ENCODE results near the gene PHAF1.

The PHAF1 gene

GRCh38 chr16:67155295-67156142 is 45.8 kb downstream of the PHAF1 start:
- no peak overlapping the region for H3K27ac ChIP-seq (ENCODE audit: low read depth, low read length, severe bottlenecking)
- H3K4me3 ChIP-seq (ENCODE audit: extremely low read depth, insufficient read depth, low read length, poor library complexity, severe bottlenecking), result no peak overlapping the region

GRCh38 chr16:67156143-67156844 is 46.6 kb downstream of the PHAF1 start:
- 52 to 57% methylated on average over 13 to 14 of the region's 15 CpGs for WGBS, 2 experiments (ENCODE audit: insufficient coverage in 2 of 2)
- H3K4me1 ChIP-seq (ENCODE audit: control insufficient read depth, insufficient read depth, low read length, poor library complexity, severe bottlenecking), result peaks cover 10% of the 10 kb centered on the region
- no peaks in the 10 kb centered on the region for H3K9me3 ChIP-seq (ENCODE audit: control insufficient read depth, low read length)
- no peak overlapping the region for H3K4me3 ChIP-seq (ENCODE audit: extremely low read depth, insufficient read depth, low read length, poor library complexity, severe bottlenecking)
- H3K27ac ChIP-seq (ENCODE audit: low read depth, low read length, severe bottlenecking), result no peak overlapping the region
- no peaks in the 10 kb centered on the region for H3K36me3 ChIP-seq (ENCODE audit: control insufficient read depth, insufficient read depth, low read length)

More at GRCh38 chr16:67155295-67156142, 45.8 kb downstream of the PHAF1 start:
- peaks cover 5% of the 10 kb centered on the region for H3K4me1 ChIP-seq (ENCODE audit: control insufficient read depth, insufficient read depth, low read length, poor library complexity, severe bottlenecking)
- no peaks in the 10 kb centered on the region for H3K36me3 ChIP-seq (ENCODE audit: control insufficient read depth, insufficient read depth, low read length)
- no peaks in the 10 kb centered on the region for H3K9me3 ChIP-seq (ENCODE audit: control insufficient read depth, low read length)
- 5% methylated on average over 55 to 68 of the region's 74 CpGs for WGBS, 2 experiments (ENCODE audit: insufficient coverage in 2 of 2)

GRCh38 chr16:67157106-67157748 is 47.5 kb downstream of the PHAF1 start:
- no peak overlapping the region for H3K27ac ChIP-seq (ENCODE audit: low read depth, low read length, severe bottlenecking)
- 49 to 64% methylated on average over 4 to 5 of the region's 7 CpGs for WGBS, 2 experiments (ENCODE audit: insufficient coverage in 2 of 2)
- H3K36me3 ChIP-seq (ENCODE audit: control insufficient read depth, insufficient read depth, low read length), result no peaks in the 10 kb centered on the region
- H3K4me1 ChIP-seq (ENCODE audit: control insufficient read depth, insufficient read depth, low read length, poor library complexity, severe bottlenecking), result peaks cover 11% of the 10 kb centered on the region
- H3K4me3 ChIP-seq (ENCODE audit: extremely low read depth, insufficient read depth, low read length, poor library complexity, severe bottlenecking), result no peak overlapping the region
- no peaks in the 10 kb centered on the region for H3K9me3 ChIP-seq (ENCODE audit: control insufficient read depth, low read length)

- Histone ChIP-seq H3K9me3 (ENCODE audit: control insufficient read depth, low read length) (no peaks in the 10 kb centered on the region), H3K27ac (ENCODE audit: low read depth, low read length, severe bottlenecking) (no peak overlapping the region), H3K36me3 (ENCODE audit: control insufficient read depth, insufficient read depth, low read length) (no peaks in the 10 kb centered on the region), H3K4me3 (ENCODE audit: extremely low read depth, insufficient read depth, low read length, poor library complexity, severe bottlenecking) (no peak overlapping the region), H3K4me1 (ENCODE audit: control insufficient read depth, insufficient read depth, low read length, poor library complexity, severe bottlenecking) (peaks cover 11% of the 10 kb centered on the region)
- WGBS, 2 experiments (ENCODE audit: insufficient coverage in 2 of 2), result 52 to 71% methylated on average over 3 of the region's 7 CpGs
These were observed 48.3 kb downstream of the PHAF1 start for GRCh38 chr16:67157892-67158635.

- WGBS, 2 experiments (ENCODE audit: insufficient coverage in 2 of 2), result 3% methylated on average over 24 to 30 of the region's 34 CpGs
- Histone ChIP-seq H3K9me3 (ENCODE audit: control insufficient read depth, low read length) (no peaks in the 10 kb centered on the region), H3K27ac (ENCODE audit: low read depth, low read length, severe bottlenecking) (no peak overlapping the region), H3K36me3 (ENCODE audit: control insufficient read depth, insufficient read depth, low read length) (no peaks in the 10 kb centered on the region), H3K4me1 (ENCODE audit: control insufficient read depth, insufficient read depth, low read length, poor library complexity, severe bottlenecking) (peaks cover 16% of the 10 kb centered on the region), H3K4me3 (ENCODE audit: extremely low read depth, insufficient read depth, low read length, poor library complexity, severe bottlenecking) (peak overlapping the region; percentile 68)
These were observed 49.2 kb downstream of the PHAF1 start for GRCh38 chr16:67158637-67159600.

- 22 to 23% methylated on average over 22 of the region's 25 CpGs for WGBS, 2 experiments (ENCODE audit: insufficient coverage in 2 of 2)
- H3K4me3 ChIP-seq (ENCODE audit: extremely low read depth, insufficient read depth, low read length, poor library complexity, severe bottlenecking), result no peak overlapping the region
- no peaks in the 10 kb centered on the region for H3K9me3 ChIP-seq (ENCODE audit: control insufficient read depth, low read length)
These were observed 51.9 kb downstream of the PHAF1 start for GRCh38 chr16:67161595-67162058.

GRCh38 chr16:67162506-67163163 is 52.9 kb downstream of the PHAF1 start:
- H3K9me3 ChIP-seq (ENCODE audit: control insufficient read depth, low read length), result no peaks in the 10 kb centered on the region
- no peaks in the 10 kb centered on the region for H3K36me3 ChIP-seq (ENCODE audit: control insufficient read depth, insufficient read depth, low read length)
- WGBS, 2 experiments (ENCODE audit: insufficient coverage in 2 of 2), result 5 to 7% methylated on average over 35 to 44 of the region's 44 CpGs
- peak overlapping the region; percentile 25 for H3K4me3 ChIP-seq (ENCODE audit: extremely low read depth, insufficient read depth, low read length, poor library complexity, severe bottlenecking)
- H3K27ac ChIP-seq (ENCODE audit: low read depth, low read length, severe bottlenecking), result no peak overlapping the region
- H3K4me1 ChIP-seq (ENCODE audit: control insufficient read depth, insufficient read depth, low read length, poor library complexity, severe bottlenecking), result peaks cover 25% of the 10 kb centered on the region

More at GRCh38 chr16:67161595-67162058, 51.9 kb downstream of the PHAF1 start:
- no peaks in the 10 kb centered on the region for H3K36me3 ChIP-seq (ENCODE audit: control insufficient read depth, insufficient read depth, low read length)
- H3K4me1 ChIP-seq (ENCODE audit: control insufficient read depth, insufficient read depth, low read length, poor library complexity, severe bottlenecking), result peaks cover 25% of the 10 kb centered on the region
- no peak overlapping the region for H3K27ac ChIP-seq (ENCODE audit: low read depth, low read length, severe bottlenecking)

- Histone ChIP-seq H3K9me3 (ENCODE audit: control insufficient read depth, low read length) (no peaks in the 10 kb centered on the region), H3K4me1 (ENCODE audit: control insufficient read depth, insufficient read depth, low read length, poor library complexity, severe bottlenecking) (peaks cover 25% of the 10 kb centered on the region), H3K36me3 (ENCODE audit: control insufficient read depth, insufficient read depth, low read length) (no peaks in the 10 kb centered on the region), H3K4me3 (ENCODE audit: extremely low read depth, insufficient read depth, low read length, poor library complexity, severe bottlenecking) (peak overlapping the region; percentile 25), H3K27ac (ENCODE audit: low read depth, low read length, severe bottlenecking) (no peak overlapping the region)
- 2% methylated on average over 69 to 86 of the region's 99 CpGs for WGBS, 2 experiments (ENCODE audit: insufficient coverage in 2 of 2)
These were observed 53.6 kb downstream of the PHAF1 start for GRCh38 chr16:67163164-67163998.
